ENCODE results near the gene PATJ.

Gene PATJ

GRCh38 chr1:61864489-61864888 lies 122.2 kb downstream of the PATJ start:
- Histone ChIP-seq H3K4me3 (ENCODE audit: low read length, poor library complexity, severe bottlenecking) (no peak overlapping the region), H4K20me1 (ENCODE audit: insufficient read depth, low read length, poor library complexity, severe bottlenecking) (no peaks in the 10 kb centered on the region), H2AFZ (ENCODE audit: low read length) (no peak overlapping the region), H3K9me2 (replicated peaks; ENCODE audit: low read depth, low read length) (no peaks in the 10 kb centered on the region), H3K9ac (ENCODE audit: low read depth, low read length, poor library complexity, severe bottlenecking) (no peak overlapping the region), H3K9me3 (ENCODE audit: insufficient read depth, low read depth, low read length) (no peaks in the 10 kb centered on the region), H3F3A (ENCODE audit: low read depth) (no peaks in the 10 kb centered on the region), H3K27me3 (ENCODE audit: insufficient read depth, low read length, poor library complexity, severe bottlenecking) (no peaks in the 10 kb centered on the region), H3K79me2 (ENCODE audit: insufficient read depth, low read length) (no peaks in the 10 kb centered on the region), H3K4me1 (ENCODE audit: insufficient read depth, low read length, poor library complexity, severe bottlenecking) (no peaks in the 10 kb centered on the region), H3K36me3 (ENCODE audit: insufficient read depth, low read length) (no peaks in the 10 kb centered on the region), H3K4me2 (ENCODE audit: low read depth, low read length, poor library complexity, severe bottlenecking) (no peak overlapping the region)
- TF ChIP-seq EZH2phosphoT487 (IDR thresholded peaks at IDR 0.05; ENCODE audit: borderline replicate concordance) (no peak), CTCF (conservative IDR thresholded peaks at IDR 0.05; ENCODE audit: low read length) (no peak)

GRCh38 chr1:61865646-61866220 lies 123.5 kb downstream of the PATJ start:
- Histone ChIP-seq H4K20me1 (ENCODE audit: insufficient read depth, low read length, poor library complexity, severe bottlenecking) (no peaks in the 10 kb centered on the region), H3K4me1 (ENCODE audit: insufficient read depth, low read length, poor library complexity, severe bottlenecking) (no peaks in the 10 kb centered on the region), H2AFZ (ENCODE audit: low read length) (no peak overlapping the region), H3K9me2 (replicated peaks; ENCODE audit: low read depth, low read length) (no peaks in the 10 kb centered on the region), H3F3A (ENCODE audit: low read depth) (no peaks in the 10 kb centered on the region), H3K9ac (ENCODE audit: low read depth, low read length, poor library complexity, severe bottlenecking) (no peak overlapping the region), H3K79me2 (ENCODE audit: insufficient read depth, low read length) (no peaks in the 10 kb centered on the region), H3K4me3 (ENCODE audit: low read length, poor library complexity, severe bottlenecking) (no peak overlapping the region), H3K36me3 (ENCODE audit: insufficient read depth, low read length) (no peaks in the 10 kb centered on the region), H3K4me2 (ENCODE audit: low read depth, low read length, poor library complexity, severe bottlenecking) (no peak overlapping the region), H3K27me3 (ENCODE audit: insufficient read depth, low read length, poor library complexity, severe bottlenecking) (no peaks in the 10 kb centered on the region), H3K9me3 (ENCODE audit: insufficient read depth, low read depth, low read length) (no peaks in the 10 kb centered on the region)
- no peak for TF ChIP-seq CTCF (conservative IDR thresholded peaks at IDR 0.05; ENCODE audit: low read length)
- TF ChIP-seq EZH2phosphoT487 (IDR thresholded peaks at IDR 0.05; ENCODE audit: borderline replicate concordance): no peak

- no peaks in the 10 kb centered on the region for H3K4me1 ChIP-seq (ENCODE audit: insufficient read depth, low read length, poor library complexity, severe bottlenecking)
- no peaks in the 10 kb centered on the region for H3K9me2 ChIP-seq (replicated peaks; ENCODE audit: low read depth, low read length)
- no peaks in the 10 kb centered on the region for H3K27me3 ChIP-seq (ENCODE audit: insufficient read depth, low read length, poor library complexity, severe bottlenecking)
- H4K20me1 ChIP-seq (ENCODE audit: insufficient read depth, low read length, poor library complexity, severe bottlenecking): no peaks in the 10 kb centered on the region
- no peak overlapping the region for H3K4me2 ChIP-seq (ENCODE audit: low read depth, low read length, poor library complexity, severe bottlenecking)
- H3K79me2 ChIP-seq (ENCODE audit: insufficient read depth, low read length): no peaks in the 10 kb centered on the region
- TF ChIP-seq CTCF (conservative IDR thresholded peaks at IDR 0.05; ENCODE audit: low read length) (no peak), EZH2phosphoT487 (IDR thresholded peaks at IDR 0.05; ENCODE audit: borderline replicate concordance) (no peak)
- H2AFZ ChIP-seq (ENCODE audit: low read length): no peak overlapping the region
- H3K9ac ChIP-seq (ENCODE audit: low read depth, low read length, poor library complexity, severe bottlenecking): no peak overlapping the region
- no peaks in the 10 kb centered on the region for H3K9me3 ChIP-seq (ENCODE audit: insufficient read depth, low read depth, low read length)
- H3K4me3 ChIP-seq (ENCODE audit: low read length, poor library complexity, severe bottlenecking): no peak overlapping the region
- no peaks in the 10 kb centered on the region for H3F3A ChIP-seq (ENCODE audit: low read depth)
- no peaks in the 10 kb centered on the region for H3K36me3 ChIP-seq (ENCODE audit: insufficient read depth, low read length)
Observed at GRCh38 chr1:61869691-61870109, 127.4 kb downstream of the PATJ start.

All from Loucy (cell line).